Measurements from ENCODE around the gene PRAC1. TPM values are rescaled to one million over a fixed set of nuclear protein-coding genes. Genes with fewer than 3 reads are reported as not detected.

The PRAC1 gene
- total and polyA plus RNA-seq, 12 donors = 2.7 TPM; not detected in 11

DNA sequence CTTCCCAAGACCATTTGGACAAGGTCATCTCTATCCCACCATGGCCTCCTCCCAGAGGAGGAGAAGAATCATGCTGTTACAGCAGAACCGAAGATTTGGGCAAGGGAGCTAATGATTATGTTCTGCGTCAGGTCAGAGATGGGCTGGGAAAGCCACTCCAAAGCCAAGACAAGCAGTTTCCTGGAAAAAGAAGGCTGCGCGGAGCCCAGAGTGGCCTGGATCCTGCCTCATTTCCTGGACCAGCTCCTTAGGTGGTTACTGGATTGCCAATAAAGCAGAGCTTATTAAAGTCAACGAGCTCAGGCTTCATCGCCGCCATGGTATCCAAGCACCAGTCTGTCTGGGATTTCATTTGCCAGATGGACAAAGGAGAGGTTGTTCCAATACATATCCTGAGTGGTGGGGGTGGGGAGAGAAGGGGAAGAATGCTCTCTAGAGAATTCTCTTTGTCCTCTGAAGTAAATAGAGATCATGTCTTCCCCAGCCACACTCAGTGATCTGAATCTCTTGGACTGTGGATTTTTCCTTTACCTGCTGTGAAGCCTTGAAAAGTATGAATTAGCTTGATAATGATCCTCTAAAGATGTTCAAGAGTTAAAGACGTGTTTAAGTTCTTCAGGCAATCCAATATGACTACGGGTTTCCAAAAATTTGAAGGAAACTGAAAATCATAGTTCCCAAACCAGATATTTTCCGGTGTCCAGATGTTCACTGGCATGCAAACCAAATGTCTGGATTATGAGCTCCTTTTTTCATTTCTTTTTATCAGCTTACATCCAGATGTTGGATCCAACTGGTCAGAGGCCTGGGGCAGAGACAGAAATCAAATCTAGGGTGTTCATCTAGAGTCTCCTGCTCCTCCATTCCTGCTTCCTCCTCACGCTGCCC is 17.7 kb downstream of the PRAC1 start:
- Histone ChIP-seq H3K4me3 (no peak overlapping the region), H3K27me3 (peaks cover 44% of the 10 kb centered on the region), H3K36me3 (replicated peaks in 1 of 2) (no peaks in the 10 kb centered on the region), H3K27ac (no peak overlapping the region), H3K4me1 (replicated peaks in 1 of 2) (no peaks in the 10 kb centered on the region), H3K9me3 (replicated peaks in 1 of 3) (no peaks in the 10 kb centered on the region)
- 76 to 82% (median 78%) methylated on average over 8 to 11 of the region's 11 CpGs for WGBS, 4 donors
- DNase-seq = no peak
- no peak for TF ChIP-seq POLR2A (IDR thresholded peaks at IDR 0.05)
- no peak for TF ChIP-seq CTCF (IDR thresholded peaks at IDR 0.05)
- intact Hi-C loops (cut with DNase I) = no loop called here

DNA sequence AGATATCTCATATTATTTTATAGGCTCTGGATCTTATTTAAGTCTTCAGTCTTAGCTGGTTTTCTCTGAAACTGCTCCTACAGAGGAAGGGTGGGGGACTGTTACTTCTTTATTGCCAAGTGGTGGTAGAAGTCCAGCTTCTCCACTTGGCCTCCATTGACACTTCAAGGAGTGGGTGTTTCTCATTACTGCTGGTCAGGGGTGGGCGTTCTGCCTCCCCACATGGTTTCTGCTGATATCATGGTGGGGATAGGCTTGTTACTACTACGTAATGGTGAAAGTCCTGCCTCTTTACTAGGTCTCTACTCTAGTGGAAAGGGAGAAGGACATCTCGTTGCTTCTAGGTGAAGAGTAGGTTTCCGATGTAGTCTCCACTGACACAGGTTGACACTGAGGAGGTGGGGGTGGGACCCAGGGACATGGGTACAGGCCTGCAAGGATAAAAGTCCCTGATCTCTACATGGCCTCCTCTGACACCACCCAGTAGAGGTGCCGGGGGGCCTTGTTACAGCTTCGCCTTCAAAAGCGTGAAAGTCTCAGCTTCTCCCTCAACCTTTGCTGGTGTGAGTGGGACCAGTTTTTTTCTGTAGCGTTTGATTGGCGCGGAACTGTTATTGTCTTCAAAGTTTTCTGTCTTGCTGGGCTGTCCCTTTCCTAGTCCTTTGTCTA is 20.3 kb downstream of the PRAC1 start:
- Histone ChIP-seq H3K4me3 (no peak overlapping the region), H3K9me3 (replicated peaks in 1 of 3) (no peaks in the 10 kb centered on the region), H3K27ac (no peak overlapping the region), H3K27me3 (peaks cover 37% of the 10 kb centered on the region), H3K36me3 (replicated peaks in 1 of 2) (no peaks in the 10 kb centered on the region), H3K4me1 (replicated peaks in 1 of 2) (no peaks in the 10 kb centered on the region)
- 85 to 91% (median 87%) methylated on average over 10 of the region's 10 CpGs for WGBS, 4 donors
- intact Hi-C loops (cut with DNase I) = no loop called here
- no peak for TF ChIP-seq POLR2A (IDR thresholded peaks at IDR 0.05)
- no peak for DNase-seq

DNA sequence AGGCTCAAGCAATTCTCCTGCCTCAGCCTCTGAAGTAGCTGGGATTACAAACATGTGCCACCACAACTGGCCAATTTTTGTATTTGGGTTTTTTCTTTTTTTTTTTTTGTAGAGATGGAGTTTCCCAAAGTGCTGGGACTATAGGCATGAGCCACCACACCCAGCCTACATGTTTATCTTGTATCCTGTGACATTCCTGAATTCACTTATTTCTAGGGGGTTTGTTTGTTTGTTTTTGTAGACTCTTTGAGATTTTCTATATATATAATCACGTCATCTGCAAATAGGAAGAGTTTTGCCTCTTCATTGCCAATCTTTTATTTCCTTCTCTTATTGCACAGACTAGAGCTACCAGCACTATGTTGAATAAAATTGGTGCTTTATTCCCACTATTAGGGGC is 29.1 kb downstream of the PRAC1 start:
- WGBS, 4 donors = 31 to 59% (median 47%) methylated on average over 1 of the region's 1 CpG
- no peaks in the 10 kb centered on the region for H3K9me3 ChIP-seq (replicated peaks in 1 of 3)
- intact Hi-C loops (cut with DNase I) = no loop called here
- no peak for DNase-seq
- no peak overlapping the region for H3K27ac ChIP-seq
- TF ChIP-seq POLR2A (IDR thresholded peaks at IDR 0.05) = no peak
- TF ChIP-seq CTCF (IDR thresholded peaks at IDR 0.05) = no peak
- H3K4me1 ChIP-seq (replicated peaks in 1 of 2) = no peaks in the 10 kb centered on the region
- no peak overlapping the region for H3K4me3 ChIP-seq
- H3K27me3 ChIP-seq = peaks cover 40% of the 10 kb centered on the region
- H3K36me3 ChIP-seq (replicated peaks in 1 of 2) = no peaks in the 10 kb centered on the region

DNA sequence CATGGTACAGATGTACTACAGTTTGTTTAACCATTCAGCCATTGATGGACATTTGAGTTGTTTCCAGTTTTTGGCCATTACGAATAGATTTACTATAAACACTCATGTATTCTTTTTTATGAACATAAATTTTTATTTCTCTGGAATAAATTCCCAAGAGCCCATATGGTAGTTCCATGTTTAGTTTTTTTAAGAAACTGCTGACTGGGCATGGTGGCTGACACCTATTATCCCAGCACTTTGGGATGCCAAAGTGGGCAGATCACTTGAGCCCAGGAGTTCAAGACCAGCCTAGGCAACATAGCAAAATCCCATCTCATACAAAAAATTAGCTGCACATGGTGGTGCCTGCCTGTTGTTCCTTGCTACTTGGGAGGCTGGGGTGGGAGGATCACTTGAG is 30.3 kb downstream of the PRAC1 start:
- H3K27me3 ChIP-seq = peaks cover 30% of the 10 kb centered on the region
- no peaks in the 10 kb centered on the region for H3K4me1 ChIP-seq (replicated peaks in 1 of 2)
- no peak for DNase-seq
- no peak overlapping the region for H3K4me3 ChIP-seq
- no peak for TF ChIP-seq CTCF (IDR thresholded peaks at IDR 0.05)
- TF ChIP-seq POLR2A (IDR thresholded peaks at IDR 0.05) = no peak
- no peak overlapping the region for H3K27ac ChIP-seq
- H3K9me3 ChIP-seq (replicated peaks in 1 of 3) = no peaks in the 10 kb centered on the region
- intact Hi-C loops (cut with DNase I) = no loop called here
- H3K36me3 ChIP-seq (replicated peaks in 1 of 2) = no peaks in the 10 kb centered on the region
- 68 to 83% (median 77%) methylated on average over 1 of the region's 1 CpG for WGBS, 4 donors

Measured in adrenal gland (tissue), 12 donors.